ENCODE results near the gene RPL35. TPM values are rescaled to one million over a fixed set of nuclear protein-coding genes. Genes with fewer than 3 reads are reported as not detected.

Gene RPL35
- total and polyA plus RNA-seq, 2 experiments from 2014 or later: 1,202 to 4,143 TPM

- Histone ChIP-seq H2AFZ (0 out of 2 replicates have a peak overlapping the region, but pooled peaks have one; percentile 63), H3K9me2 (ENCODE audit: insufficient read depth) (no peaks in the 10 kb centered on the region), H3K4me1 (ENCODE audit: insufficient read depth) (peaks cover 9% of the 10 kb centered on the region), H3K27me3 (ENCODE audit: insufficient read depth) (no peaks in the 10 kb centered on the region), H3K79me2 (replicated peaks; ENCODE audit: insufficient read depth) (no peaks in the 10 kb centered on the region), H3F3A (replicated peaks; ENCODE audit: low read depth) (0 out of 2 replicates have a peak, but pooled peaks cover 4% of the 10 kb centered on the region), H3K4me2 (no peak overlapping the region), H3K4me3 (no peak overlapping the region), H4K20me1 (replicated peaks; ENCODE audit: insufficient read depth) (peaks cover 3% of the 10 kb centered on the region; the same call in 1 of the 2 replicates), H3K36me3 (ENCODE audit: insufficient read depth) (0 out of 2 replicates have a peak, but pooled peaks cover 5% of the 10 kb centered on the region), H3K27ac (ENCODE audit: low read depth) (no peak overlapping the region)
- DNase-seq (ENCODE audit: low spot score) (peak; percentile 77), ATAC-seq (peak; percentile 94)
- peak; percentile 60 to 84 for TF ChIP-seq CTCF (conservative IDR thresholded peaks at IDR 0.05; ENCODE audit: low read depth in 2 of 2)
- TF ChIP-seq EZH2phosphoT487 (IDR thresholded peaks at IDR 0.05; ENCODE audit: unreplicated experiment): no peak
- TF ChIP-seq, protein P1, sequence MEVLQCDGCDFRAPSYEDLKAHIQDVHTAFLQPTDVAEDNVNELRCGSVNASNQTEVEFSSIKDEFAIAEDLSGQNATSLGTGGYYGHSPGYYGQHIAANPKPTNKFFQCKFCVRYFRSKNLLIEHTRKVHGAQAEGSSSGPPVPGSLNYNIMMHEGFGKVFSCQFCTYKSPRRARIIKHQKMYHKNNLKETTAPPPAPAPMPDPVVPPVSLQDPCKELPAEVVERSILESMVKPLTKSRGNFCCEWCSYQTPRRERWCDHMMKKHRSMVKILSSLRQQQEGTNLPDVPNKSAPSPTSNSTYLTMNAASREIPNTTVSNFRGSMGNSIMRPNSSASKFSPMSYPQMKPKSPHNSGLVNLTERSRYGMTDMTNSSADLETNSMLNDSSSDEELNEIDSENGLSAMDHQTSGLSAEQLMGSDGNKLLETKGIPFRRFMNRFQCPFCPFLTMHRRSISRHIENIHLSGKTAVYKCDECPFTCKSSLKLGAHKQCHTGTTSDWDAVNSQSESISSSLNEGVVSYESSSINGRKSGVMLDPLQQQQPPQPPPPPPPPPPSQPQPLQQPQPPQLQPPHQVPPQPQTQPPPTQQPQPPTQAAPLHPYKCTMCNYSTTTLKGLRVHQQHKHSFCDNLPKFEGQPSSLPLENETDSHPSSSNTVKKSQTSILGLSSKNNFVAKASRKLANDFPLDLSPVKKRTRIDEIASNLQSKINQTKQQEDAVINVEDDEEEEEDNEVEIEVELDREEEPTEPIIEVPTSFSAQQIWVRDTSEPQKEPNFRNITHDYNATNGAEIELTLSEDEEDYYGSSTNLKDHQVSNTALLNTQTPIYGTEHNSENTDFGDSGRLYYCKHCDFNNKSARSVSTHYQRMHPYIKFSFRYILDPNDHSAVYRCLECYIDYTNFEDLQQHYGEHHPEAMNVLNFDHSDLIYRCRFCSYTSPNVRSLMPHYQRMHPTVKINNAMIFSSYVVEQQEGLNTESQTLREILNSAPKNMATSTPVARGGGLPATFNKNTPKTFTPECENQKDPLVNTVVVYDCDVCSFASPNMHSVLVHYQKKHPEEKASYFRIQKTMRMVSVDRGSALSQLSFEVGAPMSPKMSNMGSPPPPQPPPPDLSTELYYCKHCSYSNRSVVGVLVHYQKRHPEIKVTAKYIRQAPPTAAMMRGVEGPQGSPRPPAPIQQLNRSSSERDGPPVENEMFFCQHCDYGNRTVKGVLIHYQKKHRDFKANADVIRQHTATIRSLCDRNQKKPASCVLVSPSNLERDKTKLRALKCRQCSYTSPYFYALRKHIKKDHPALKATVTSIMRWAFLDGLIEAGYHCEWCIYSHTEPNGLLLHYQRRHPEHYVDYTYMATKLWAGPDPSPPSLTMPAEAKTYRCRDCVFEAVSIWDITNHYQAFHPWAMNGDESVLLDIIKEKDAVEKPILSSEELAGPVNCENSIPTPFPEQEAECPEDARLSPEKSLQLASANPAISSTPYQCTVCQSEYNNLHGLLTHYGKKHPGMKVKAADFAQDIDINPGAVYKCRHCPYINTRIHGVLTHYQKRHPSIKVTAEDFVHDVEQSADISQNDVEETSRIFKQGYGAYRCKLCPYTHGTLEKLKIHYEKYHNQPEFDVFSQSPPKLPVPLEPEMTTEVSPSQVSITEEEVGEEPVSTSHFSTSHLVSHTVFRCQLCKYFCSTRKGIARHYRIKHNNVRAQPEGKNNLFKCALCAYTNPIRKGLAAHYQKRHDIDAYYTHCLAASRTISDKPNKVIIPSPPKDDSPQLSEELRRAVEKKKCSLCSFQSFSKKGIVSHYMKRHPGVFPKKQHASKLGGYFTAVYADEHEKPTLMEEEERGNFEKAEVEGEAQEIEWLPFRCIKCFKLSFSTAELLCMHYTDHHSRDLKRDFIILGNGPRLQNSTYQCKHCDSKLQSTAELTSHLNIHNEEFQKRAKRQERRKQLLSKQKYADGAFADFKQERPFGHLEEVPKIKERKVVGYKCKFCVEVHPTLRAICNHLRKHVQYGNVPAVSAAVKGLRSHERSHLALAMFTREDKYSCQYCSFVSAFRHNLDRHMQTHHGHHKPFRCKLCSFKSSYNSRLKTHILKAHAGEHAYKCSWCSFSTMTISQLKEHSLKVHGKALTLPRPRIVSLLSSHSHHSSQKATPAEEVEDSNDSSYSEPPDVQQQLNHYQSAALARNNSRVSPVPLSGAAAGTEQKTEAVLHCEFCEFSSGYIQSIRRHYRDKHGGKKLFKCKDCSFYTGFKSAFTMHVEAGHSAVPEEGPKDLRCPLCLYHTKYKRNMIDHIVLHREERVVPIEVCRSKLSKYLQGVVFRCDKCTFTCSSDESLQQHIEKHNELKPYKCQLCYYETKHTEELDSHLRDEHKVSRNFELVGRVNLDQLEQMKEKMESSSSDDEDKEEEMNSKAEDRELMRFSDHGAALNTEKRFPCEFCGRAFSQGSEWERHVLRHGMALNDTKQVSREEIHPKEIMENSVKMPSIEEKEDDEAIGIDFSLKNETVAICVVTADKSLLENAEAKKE (CRISPR knock-in tag; IDR thresholded peaks at IDR 0.05): no peak
- Mint-ChIP-seq H3K4me1 (peaks cover 8% of the 10 kb centered on the region), H3K9me3 (no peaks in the 10 kb centered on the region), H3K27ac (no peak overlapping the region), H3K36me3 (ENCODE audit: low read depth) (peaks cover 4% of the 10 kb centered on the region; the same call in 1 of the 3 replicates), H3K4me3 (no peak overlapping the region), H3K27me3 (ENCODE audit: insufficient read depth, low read depth, poor library complexity) (peaks cover 12% of the 10 kb centered on the region)
Observed at GRCh38 chr9:124894741-124895170, 33.0 kb upstream of the RPL35 start.

Measured in GM23338 (cell line).